Measurements from ENCODE around the gene XKR3. TPM values are rescaled to one million over a fixed set of nuclear protein-coding genes. Genes with fewer than 3 reads are reported as not detected.

The XKR3 gene
- total and polyA plus RNA-seq, 2 experiments from 2014 or later, result not detected

DNA sequence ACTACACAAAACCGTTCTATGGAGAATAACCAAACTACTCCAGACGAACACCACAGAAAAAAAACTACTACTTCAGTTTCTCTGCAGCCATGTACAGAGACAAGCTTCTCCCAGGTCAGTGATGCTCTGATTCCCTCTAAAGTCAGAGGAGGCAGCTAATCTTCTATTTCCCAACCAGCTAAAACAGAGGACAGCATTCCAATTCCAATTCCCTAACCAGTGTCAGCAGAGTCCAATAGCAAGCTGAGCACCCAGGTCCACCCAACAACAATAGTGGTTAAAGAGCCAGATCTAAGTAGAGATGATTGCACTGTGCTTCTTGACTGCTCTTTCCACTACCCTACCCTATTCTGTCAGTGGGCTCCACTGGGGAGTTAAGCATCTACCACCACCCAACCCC lies 6.7 kb downstream of the XKR3 start (continued):
- TF ChIP-seq REST (IDR thresholded peaks at IDR 0.05; ENCODE audit: unreplicated experiment), result no peak
- TF ChIP-seq ZNF114 (CRISPR knock-in tag; IDR thresholded peaks at IDR 0.05), result no peak
- no peak for TF ChIP-seq NANOG (IDR thresholded peaks at IDR 0.05; ENCODE audit: borderline replicate concordance)
- no peak for TF ChIP-seq CREB1 (CRISPR knock-in tag; IDR thresholded peaks at IDR 0.05; ENCODE audit: low read depth)
- TF ChIP-seq EZH2 (IDR thresholded peaks at IDR 0.05; ENCODE audit: low read depth, unreplicated experiment), result no peak
- no peak for TF ChIP-seq STAT1 (IDR thresholded peaks at IDR 0.05; ENCODE audit: unreplicated experiment)
- TF ChIP-seq POLR2AphosphoS5 (IDR thresholded peaks at IDR 0.05; ENCODE audit: low read depth), result no peak
- TF ChIP-seq ETS1 (IDR thresholded peaks at IDR 0.05), result no peak
- no peak for TF ChIP-seq CTCF (conservative IDR thresholded peaks at IDR 0.05; ENCODE audit: low read depth in 2 of 2)
- no peak for TF ChIP-seq EZH2phosphoT487 (IDR thresholded peaks at IDR 0.05; ENCODE audit: unreplicated experiment)

DNA sequence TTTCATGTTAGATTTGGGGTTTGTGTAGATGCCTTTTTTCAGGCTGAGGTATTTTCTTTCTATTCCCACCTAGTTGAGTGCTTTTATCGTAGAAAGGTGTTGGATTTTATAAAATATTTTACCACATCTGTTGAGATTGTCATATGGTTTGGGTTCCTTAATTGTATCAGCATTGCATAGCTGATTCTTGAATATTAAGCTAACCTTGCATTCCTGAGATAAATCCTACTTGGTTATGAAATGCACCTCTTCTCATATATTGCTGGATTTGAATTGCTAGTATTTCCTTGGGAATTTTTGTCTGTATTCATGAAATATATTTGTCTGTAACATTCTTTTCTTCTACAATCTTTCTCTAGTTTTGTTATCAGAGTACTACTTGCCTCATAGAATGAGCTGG lies 10.1 kb downstream of the XKR3 start:
- no peak overlapping the region for H3K27ac ChIP-seq (ENCODE audit: low read depth)
- no peak for ATAC-seq
- no peak overlapping the region for H3K4me2 ChIP-seq
- H3K79me2 ChIP-seq (replicated peaks; ENCODE audit: insufficient read depth), result no peaks in the 10 kb centered on the region
- no peak overlapping the region for H3K4me3 ChIP-seq
- no peaks in the 10 kb centered on the region; the same call in 2 of the 3 replicates for H3K36me3 Mint-ChIP-seq (ENCODE audit: low read depth)
- H3K4me1 ChIP-seq (ENCODE audit: insufficient read depth), result no peaks in the 10 kb centered on the region
- H3K4me1 Mint-ChIP-seq, result peaks cover 2% of the 10 kb centered on the region; the same call in 1 of the 3 replicates
- no peaks in the 10 kb centered on the region for H3K27me3 Mint-ChIP-seq (ENCODE audit: insufficient read depth, low read depth, poor library complexity)
- no peaks in the 10 kb centered on the region for H4K20me1 ChIP-seq (replicated peaks; ENCODE audit: insufficient read depth)
- no peaks in the 10 kb centered on the region for H3K36me3 ChIP-seq (ENCODE audit: insufficient read depth)
- peaks cover 60% of the 10 kb centered on the region for H3K9me3 Mint-ChIP-seq
- H3K27me3 ChIP-seq (ENCODE audit: insufficient read depth), result no peaks in the 10 kb centered on the region
- no peak overlapping the region for H3K27ac Mint-ChIP-seq
- DNase-seq (ENCODE audit: low spot score), result no peak
- no peaks in the 10 kb centered on the region for H3F3A ChIP-seq (replicated peaks; ENCODE audit: low read depth)
- H2AFZ ChIP-seq, result no peak overlapping the region
- H3K4me3 Mint-ChIP-seq, result no peak overlapping the region
- H3K9me2 ChIP-seq (ENCODE audit: insufficient read depth), result no peaks in the 10 kb centered on the region
- no peak for TF ChIP-seq ZNF114 (CRISPR knock-in tag; IDR thresholded peaks at IDR 0.05)
- no peak for TF ChIP-seq EZH2phosphoT487 (IDR thresholded peaks at IDR 0.05; ENCODE audit: unreplicated experiment)
- TF ChIP-seq EZH2 (IDR thresholded peaks at IDR 0.05; ENCODE audit: low read depth, unreplicated experiment), result no peak
- TF ChIP-seq STAT1 (IDR thresholded peaks at IDR 0.05; ENCODE audit: unreplicated experiment), result no peak
- no peak for TF ChIP-seq REST (IDR thresholded peaks at IDR 0.05; ENCODE audit: unreplicated experiment)
- no peak for TF ChIP-seq ZNF331 (CRISPR knock-in tag; IDR thresholded peaks at IDR 0.05; ENCODE audit: low read depth)
- TF ChIP-seq POLR2AphosphoS5 (IDR thresholded peaks at IDR 0.05; ENCODE audit: low read depth), result no peak

Data from GM23338 (cell line).